ENCODE results near the gene KCTD14. TPM values are rescaled to one million over a fixed set of nuclear protein-coding genes. Genes with fewer than 3 reads are reported as not detected.
"Not testable (repeated sequence)": the region's sequence is repeated elsewhere in the genome, so short reads cannot be mapped to it uniquely, and the experiment has no call there.

The KCTD14 gene
- total RNA-seq, 4 donors from 2014 or later, result 3.5 to 8.4 (median 6.2) TPM

DNA sequence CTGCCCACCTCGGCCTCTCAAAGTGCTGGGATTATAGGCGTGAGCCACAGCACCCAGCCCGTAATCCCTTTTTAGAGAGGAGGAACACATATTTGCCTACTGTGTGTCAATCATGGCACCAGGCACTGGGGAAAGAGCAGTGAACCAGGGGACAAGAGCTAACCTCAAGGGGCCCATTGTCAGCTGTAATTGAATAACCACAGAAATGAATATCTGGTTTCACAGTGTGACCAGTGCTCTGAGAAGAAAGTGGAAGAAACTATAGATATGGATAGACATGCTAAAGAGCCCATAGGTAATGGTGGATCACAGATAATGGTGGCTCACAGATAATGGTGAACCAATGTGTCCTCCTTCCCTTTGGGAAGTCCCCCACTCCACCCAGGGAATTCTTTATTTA lies 8.6 kb upstream of the KCTD14 start:
- ATAC-seq (ENCODE audit: low FRiP score), result no peak
- TF ChIP-seq, protein P1, sequence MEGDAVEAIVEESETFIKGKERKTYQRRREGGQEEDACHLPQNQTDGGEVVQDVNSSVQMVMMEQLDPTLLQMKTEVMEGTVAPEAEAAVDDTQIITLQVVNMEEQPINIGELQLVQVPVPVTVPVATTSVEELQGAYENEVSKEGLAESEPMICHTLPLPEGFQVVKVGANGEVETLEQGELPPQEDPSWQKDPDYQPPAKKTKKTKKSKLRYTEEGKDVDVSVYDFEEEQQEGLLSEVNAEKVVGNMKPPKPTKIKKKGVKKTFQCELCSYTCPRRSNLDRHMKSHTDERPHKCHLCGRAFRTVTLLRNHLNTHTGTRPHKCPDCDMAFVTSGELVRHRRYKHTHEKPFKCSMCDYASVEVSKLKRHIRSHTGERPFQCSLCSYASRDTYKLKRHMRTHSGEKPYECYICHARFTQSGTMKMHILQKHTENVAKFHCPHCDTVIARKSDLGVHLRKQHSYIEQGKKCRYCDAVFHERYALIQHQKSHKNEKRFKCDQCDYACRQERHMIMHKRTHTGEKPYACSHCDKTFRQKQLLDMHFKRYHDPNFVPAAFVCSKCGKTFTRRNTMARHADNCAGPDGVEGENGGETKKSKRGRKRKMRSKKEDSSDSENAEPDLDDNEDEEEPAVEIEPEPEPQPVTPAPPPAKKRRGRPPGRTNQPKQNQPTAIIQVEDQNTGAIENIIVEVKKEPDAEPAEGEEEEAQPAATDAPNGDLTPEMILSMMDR (IDR thresholded peaks at IDR 0.05), result no peak
- no peak for DNase-seq (ENCODE audit: low spot score)

DNA sequence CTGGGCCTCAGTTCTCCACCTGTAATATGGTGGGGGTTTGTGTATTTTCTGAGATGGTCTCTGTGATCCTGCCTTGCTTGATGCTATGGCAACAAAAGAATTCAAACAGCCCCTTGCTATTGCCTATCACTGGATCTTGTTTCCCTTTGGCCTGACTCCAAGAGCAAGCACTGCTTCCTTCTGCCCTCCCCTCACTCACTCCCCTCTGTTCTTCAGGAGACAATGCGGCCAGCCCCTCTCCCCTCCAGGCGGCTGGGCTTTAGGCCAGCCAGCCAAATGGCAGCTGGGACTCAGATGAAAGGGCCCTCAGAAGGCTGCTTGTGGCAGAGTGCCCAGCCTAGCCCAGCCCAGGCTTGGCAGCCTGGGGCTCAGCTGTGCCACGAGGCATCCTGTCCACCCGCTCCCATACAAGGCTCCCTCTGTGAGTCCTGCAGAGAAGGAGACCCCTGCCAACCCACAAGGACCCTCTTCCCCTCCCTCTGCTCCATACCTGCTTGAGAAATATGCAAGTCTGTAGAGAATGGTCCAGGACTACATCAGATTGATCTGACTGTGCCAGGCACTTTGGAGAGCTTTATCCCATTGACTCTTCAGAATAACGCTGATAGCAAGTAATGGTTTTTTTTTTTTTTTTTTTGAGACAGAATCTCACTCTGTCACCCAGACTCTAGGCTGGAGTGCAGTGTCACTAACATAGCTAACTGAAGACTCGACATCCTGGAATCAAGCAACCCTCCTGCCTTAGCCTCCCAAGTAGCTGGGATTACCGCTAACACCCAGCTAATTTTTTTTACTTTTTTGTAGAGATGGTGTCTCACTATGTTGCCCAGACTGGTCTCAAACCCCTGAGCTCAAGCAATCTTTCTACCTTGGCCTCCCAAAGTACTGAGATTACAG lies 7.6 kb upstream of the KCTD14 start:
- ATAC-seq (ENCODE audit: low FRiP score), result no peak
- DNase-seq (ENCODE audit: low spot score), result no peak
- TF ChIP-seq, protein P1 (IDR thresholded peaks at IDR 0.05), result no peak

DNA sequence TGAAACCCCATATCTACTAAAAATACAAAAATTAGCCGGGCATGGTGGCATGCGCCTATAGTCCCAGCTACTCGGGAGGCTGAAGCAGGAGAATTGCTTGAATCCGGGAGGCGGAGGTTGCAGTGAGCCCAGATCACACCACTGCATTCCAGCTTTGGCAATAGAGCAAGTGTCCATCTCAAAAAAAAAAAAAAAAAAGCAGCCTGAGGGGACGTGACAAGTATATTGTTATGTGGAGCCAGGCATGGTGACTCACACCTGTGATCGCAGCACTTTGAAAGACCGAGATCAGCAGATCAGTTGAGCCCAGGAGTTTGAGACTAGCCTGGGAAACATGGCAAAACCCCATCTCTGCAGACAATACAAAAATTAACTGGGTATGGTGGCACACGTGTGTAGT lies 5.3 kb upstream of the KCTD14 start:
- not testable (repeated sequence) for ATAC-seq (ENCODE audit: low FRiP score); DNase-seq (ENCODE audit: low spot score)

DNA sequence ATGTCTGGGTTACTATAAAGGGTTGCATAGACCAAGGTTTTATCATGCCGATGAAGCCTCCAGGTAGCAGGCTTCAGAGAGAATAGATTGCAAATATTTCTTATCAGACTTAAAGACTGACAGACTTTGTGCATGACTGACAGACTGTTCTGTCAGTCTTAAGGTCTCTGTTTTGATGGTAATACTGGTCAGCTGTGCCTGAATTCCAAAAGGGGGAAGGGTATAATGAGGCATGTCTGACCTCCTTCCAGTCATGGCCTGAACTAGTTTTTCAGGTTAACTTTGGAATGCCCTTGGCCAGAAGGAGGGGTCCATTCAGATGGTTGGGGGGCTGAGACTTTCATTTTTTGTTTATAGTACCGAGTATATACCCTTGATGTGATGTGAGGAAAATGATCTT lies 4.7 kb upstream of the KCTD14 start:
- TF ChIP-seq, protein P1 (IDR thresholded peaks at IDR 0.05), result no peak
- DNase-seq (ENCODE audit: low spot score) (no peak), ATAC-seq (ENCODE audit: low FRiP score) (no peak)

DNA sequence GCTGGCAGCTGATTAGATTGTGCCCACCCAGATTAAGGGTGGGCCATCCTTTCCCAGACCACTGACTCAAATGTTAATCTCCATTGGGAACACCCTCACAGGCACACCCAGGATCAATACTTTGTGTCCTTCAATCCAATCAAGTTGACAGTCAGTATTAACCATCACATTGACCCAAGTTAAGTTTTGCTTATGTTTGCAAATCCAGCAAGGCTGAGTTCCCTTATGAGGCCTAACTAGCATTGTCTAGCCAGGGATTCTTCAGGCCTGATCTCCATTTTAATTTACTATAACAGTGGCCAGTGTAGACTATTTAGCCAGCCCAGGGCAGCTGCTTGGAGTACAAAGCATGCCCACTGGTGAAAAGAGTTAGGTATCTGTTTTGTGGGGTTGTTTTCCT lies 2.3 kb upstream of the KCTD14 start:
- TF ChIP-seq, protein P1 (IDR thresholded peaks at IDR 0.05), result no peak
- no peak for ATAC-seq (ENCODE audit: low FRiP score)
- DNase-seq (ENCODE audit: low spot score), result no peak

DNA sequence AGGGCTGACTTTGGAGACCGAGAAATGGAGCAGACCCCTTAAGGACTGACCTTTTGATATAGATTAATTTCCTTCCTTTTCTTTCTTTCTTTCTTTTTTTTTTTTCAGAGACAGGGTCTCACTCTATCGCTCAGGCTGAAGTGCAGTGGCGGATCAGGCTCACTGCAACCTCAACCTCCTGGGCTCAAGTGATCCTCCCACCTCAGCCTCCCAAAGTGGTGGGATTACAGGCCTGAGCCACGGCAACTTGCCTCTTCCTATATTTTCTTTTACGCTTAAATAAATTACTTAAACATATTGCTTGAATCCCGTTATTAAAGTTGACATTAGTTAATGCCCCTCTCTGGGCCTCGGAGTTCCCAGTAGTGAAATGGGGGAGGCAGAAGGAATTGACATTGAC lies 350 bp upstream of the KCTD14 start:
- DNase-seq (ENCODE audit: low spot score) (no peak), ATAC-seq (ENCODE audit: low FRiP score) (no peak)
- TF ChIP-seq, protein P1 (IDR thresholded peaks at IDR 0.05), result no peak

DNA sequence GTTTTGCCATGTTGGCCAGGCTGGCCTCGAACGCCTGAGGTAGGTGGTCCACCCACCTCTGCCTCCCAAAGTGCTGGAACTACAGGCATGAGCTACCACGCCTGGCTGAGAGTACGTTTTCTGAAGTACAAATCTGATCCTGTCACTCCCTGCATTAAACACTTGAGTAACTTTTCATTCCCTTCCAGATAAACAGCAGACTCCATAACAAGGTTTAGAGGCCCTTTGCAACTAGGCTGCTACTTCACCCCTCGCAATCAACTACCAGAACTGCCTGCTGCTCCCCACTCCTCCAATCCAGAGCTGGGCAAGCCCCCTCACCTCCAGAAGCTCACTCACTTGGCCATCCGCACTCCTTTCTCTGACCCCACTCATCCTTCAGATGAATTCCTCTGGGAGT lies 1.5 kb downstream of the KCTD14 start:
- DNase-seq (ENCODE audit: low spot score) (no peak), ATAC-seq (ENCODE audit: low FRiP score) (no peak)
- TF ChIP-seq, protein P1 (IDR thresholded peaks at IDR 0.05), result no peak

Measured in omental fat pad (tissue), 4 donors.